ENCODE measurements around the gene VAMP2.

Gene VAMP2

DNA sequence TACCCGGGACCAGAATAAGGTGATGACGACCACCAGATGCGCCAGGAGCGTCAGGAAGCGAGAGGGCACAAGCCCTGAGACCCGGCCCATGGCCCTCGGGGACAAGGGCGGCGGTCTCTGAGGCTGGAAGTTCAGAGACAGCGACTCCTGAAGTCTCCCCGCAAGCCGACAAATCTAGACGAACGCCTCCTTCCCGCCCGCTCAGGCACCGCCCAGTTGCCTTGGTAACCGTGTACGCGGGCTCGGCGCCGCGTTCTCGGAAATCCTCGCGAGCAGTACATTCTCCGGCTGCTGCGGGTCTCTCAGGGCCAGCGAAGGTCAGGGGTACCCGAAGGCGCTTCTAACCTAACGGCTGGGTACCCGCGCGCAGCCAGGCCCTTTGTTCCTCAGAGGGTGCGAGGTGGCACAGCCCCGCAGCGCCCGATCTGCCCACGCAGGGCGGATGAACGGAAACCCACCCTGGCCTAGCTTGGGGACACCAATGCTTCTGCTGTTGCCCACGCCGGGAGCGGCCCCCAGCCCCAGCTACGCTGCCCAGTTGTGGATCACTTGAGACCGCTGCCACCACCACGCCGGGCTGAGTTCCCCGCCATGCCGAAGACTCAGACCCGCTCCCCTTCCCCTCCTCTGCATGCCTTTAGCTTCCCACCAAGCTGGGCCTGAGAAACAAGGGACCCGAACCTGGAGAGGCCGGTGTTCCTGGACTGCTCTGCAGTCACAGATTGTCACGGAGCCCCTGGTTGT, 13.6 kb upstream of the VAMP2 start, which contains the start of gene TMEM107:
TSS of gene TMEM107 (minus strand) at position 184 of the 744 bp plus-strand sequence. CDS start at position 90, 94 bp downstream.
- Histone ChIP-seq H3K4me2 (ENCODE audit: low read depth, low read length, poor library complexity, severe bottlenecking) (peak within 1 kb of the TSS; percentile 90), H3K27me3 (ENCODE audit: insufficient read depth, low read length, poor library complexity, severe bottlenecking) (no peaks in the 10 kb centered on the region), H3K4me3 (ENCODE audit: low read length, poor library complexity, severe bottlenecking) (peak within 1 kb of the TSS; percentile 76), H2AFZ (ENCODE audit: low read length) (peak within 1 kb of the TSS; percentile 88), H3K36me3 (ENCODE audit: insufficient read depth, low read length) (no peaks in the 10 kb centered on the region), H3K9me3 (ENCODE audit: insufficient read depth, low read depth, low read length) (no peaks in the 10 kb centered on the region), H4K20me1 (ENCODE audit: insufficient read depth, low read length, poor library complexity, severe bottlenecking) (no peaks in the 10 kb centered on the region), H3F3A (ENCODE audit: low read depth) (peaks cover 11% of the 10 kb centered on the region), H3K79me2 (ENCODE audit: insufficient read depth, low read length) (peaks cover 6% of the 10 kb centered on the region; the same call in 1 of the 2 replicates), H3K9ac (ENCODE audit: low read depth, low read length, poor library complexity, severe bottlenecking) (peak within 1 kb of the TSS; percentile 70), H3K9me2 (replicated peaks; ENCODE audit: low read depth, low read length) (no peaks in the 10 kb centered on the region), H3K4me1 (ENCODE audit: insufficient read depth, low read length, poor library complexity, severe bottlenecking) (peaks cover 31% of the 10 kb centered on the region)
- TF ChIP-seq, protein P1, sequence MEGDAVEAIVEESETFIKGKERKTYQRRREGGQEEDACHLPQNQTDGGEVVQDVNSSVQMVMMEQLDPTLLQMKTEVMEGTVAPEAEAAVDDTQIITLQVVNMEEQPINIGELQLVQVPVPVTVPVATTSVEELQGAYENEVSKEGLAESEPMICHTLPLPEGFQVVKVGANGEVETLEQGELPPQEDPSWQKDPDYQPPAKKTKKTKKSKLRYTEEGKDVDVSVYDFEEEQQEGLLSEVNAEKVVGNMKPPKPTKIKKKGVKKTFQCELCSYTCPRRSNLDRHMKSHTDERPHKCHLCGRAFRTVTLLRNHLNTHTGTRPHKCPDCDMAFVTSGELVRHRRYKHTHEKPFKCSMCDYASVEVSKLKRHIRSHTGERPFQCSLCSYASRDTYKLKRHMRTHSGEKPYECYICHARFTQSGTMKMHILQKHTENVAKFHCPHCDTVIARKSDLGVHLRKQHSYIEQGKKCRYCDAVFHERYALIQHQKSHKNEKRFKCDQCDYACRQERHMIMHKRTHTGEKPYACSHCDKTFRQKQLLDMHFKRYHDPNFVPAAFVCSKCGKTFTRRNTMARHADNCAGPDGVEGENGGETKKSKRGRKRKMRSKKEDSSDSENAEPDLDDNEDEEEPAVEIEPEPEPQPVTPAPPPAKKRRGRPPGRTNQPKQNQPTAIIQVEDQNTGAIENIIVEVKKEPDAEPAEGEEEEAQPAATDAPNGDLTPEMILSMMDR (conservative IDR thresholded peaks at IDR 0.05; ENCODE audit: low read length), result no peak
- TF ChIP-seq EZH2phosphoT487 (IDR thresholded peaks at IDR 0.05; ENCODE audit: borderline replicate concordance), result no peak

DNA sequence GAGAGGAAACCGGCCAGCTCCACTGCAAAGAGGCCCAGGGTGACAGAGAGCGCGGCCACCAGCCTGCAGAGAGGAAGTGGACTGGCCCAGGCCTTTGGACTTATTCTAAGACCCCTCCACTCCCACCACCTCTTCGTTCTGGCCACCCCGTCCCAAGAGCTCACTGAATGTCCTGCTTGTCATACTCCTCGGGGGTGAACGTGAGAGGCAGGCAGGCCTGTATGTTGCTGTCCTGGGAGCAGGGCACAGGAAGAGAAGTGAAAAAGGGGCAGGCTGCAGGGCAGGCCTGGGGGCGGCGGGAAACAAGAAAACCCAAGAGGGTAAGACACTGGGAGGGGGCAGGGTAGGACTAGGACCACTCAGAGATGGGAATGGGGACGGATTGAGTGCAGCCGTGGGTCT, 13.0 kb upstream of the VAMP2 start:
- H3K4me1 ChIP-seq (ENCODE audit: insufficient read depth, low read length, poor library complexity, severe bottlenecking), result peaks cover 31% of the 10 kb centered on the region
- no peaks in the 10 kb centered on the region for H3K36me3 ChIP-seq (ENCODE audit: insufficient read depth, low read length)
- peak overlapping the region; percentile 70 for H3K9ac ChIP-seq (ENCODE audit: low read depth, low read length, poor library complexity, severe bottlenecking)
- H2AFZ ChIP-seq (ENCODE audit: low read length), result peak overlapping the region; percentile 88
- peak overlapping the region; percentile 90 for H3K4me2 ChIP-seq (ENCODE audit: low read depth, low read length, poor library complexity, severe bottlenecking)
- H3K27me3 ChIP-seq (ENCODE audit: insufficient read depth, low read length, poor library complexity, severe bottlenecking), result no peaks in the 10 kb centered on the region
- H3K79me2 ChIP-seq (ENCODE audit: insufficient read depth, low read length), result peaks cover 6% of the 10 kb centered on the region; the same call in 1 of the 2 replicates
- no peaks in the 10 kb centered on the region for H4K20me1 ChIP-seq (ENCODE audit: insufficient read depth, low read length, poor library complexity, severe bottlenecking)
- H3K9me2 ChIP-seq (replicated peaks; ENCODE audit: low read depth, low read length), result no peaks in the 10 kb centered on the region
- peaks cover 11% of the 10 kb centered on the region for H3F3A ChIP-seq (ENCODE audit: low read depth)
- TF ChIP-seq, protein P1 (conservative IDR thresholded peaks at IDR 0.05; ENCODE audit: low read length), result no peak
- TF ChIP-seq EZH2phosphoT487 (IDR thresholded peaks at IDR 0.05; ENCODE audit: borderline replicate concordance), result no peak
- H3K9me3 ChIP-seq (ENCODE audit: insufficient read depth, low read depth, low read length), result no peaks in the 10 kb centered on the region
- H3K4me3 ChIP-seq (ENCODE audit: low read length, poor library complexity, severe bottlenecking), result peak overlapping the region; percentile 76

DNA sequence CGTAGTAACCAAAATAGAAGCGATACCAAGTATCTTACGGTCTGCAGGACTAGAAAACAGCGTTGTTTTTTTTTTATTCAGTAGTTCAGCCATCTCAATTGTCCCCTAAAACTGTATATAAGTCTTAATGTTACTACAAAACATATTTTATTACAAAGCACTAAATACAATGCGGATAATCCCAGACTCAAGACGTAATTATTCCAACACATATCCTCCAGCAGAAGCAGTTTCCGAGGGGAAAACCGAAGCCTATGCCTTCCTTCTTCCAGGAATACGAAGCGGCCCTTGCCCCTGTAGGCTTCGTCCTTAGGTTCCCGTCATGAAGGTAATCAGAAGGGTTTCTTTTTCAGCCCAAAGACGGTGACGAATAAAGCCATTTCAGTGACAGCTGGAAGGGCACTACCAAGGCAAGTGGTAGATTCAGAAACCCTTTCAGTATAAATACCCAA, 11.1 kb upstream of the VAMP2 start:
- no peaks in the 10 kb centered on the region for H3K9me3 ChIP-seq (ENCODE audit: insufficient read depth, low read depth, low read length)
- no peaks in the 10 kb centered on the region for H3K9me2 ChIP-seq (replicated peaks; ENCODE audit: low read depth, low read length)
- H3K4me3 ChIP-seq (ENCODE audit: low read length, poor library complexity, severe bottlenecking), result peak overlapping the region; percentile 74
- no peaks in the 10 kb centered on the region for H3K27me3 ChIP-seq (ENCODE audit: insufficient read depth, low read length, poor library complexity, severe bottlenecking)
- H3F3A ChIP-seq (ENCODE audit: low read depth), result peaks cover 11% of the 10 kb centered on the region
- no peaks in the 10 kb centered on the region for H4K20me1 ChIP-seq (ENCODE audit: insufficient read depth, low read length, poor library complexity, severe bottlenecking)
- no peaks in the 10 kb centered on the region for H3K36me3 ChIP-seq (ENCODE audit: insufficient read depth, low read length)
- peak overlapping the region; percentile 90 for H3K4me2 ChIP-seq (ENCODE audit: low read depth, low read length, poor library complexity, severe bottlenecking)
- peaks cover 31% of the 10 kb centered on the region for H3K4me1 ChIP-seq (ENCODE audit: insufficient read depth, low read length, poor library complexity, severe bottlenecking)
- TF ChIP-seq EZH2phosphoT487 (IDR thresholded peaks at IDR 0.05; ENCODE audit: borderline replicate concordance), result no peak
- TF ChIP-seq, protein P1 (conservative IDR thresholded peaks at IDR 0.05; ENCODE audit: low read length), result no peak
- peaks cover 6% of the 10 kb centered on the region; the same call in 1 of the 2 replicates for H3K79me2 ChIP-seq (ENCODE audit: insufficient read depth, low read length)
- peak overlapping the region; percentile 70 for H3K9ac ChIP-seq (ENCODE audit: low read depth, low read length, poor library complexity, severe bottlenecking)
- H2AFZ ChIP-seq (ENCODE audit: low read length), result peak overlapping the region; percentile 90

Measured in Loucy (cell line).